B cell (primary cell): ENCODE results near the gene PAIP2.

ENCODE experiments used
- EZH2 ChIP-seq: IDR thresholded peaks from 2 replicates; pipeline ENCODE4 v1.6.1; 2012; ENCODE audit warnings: borderline replicate concordance, low read depth, mild to moderate bottlenecking, moderate library complexity, low read length; ENCODE audit not compliant: insufficient read depth, poor library complexity, severe bottlenecking
- TF ChIP-seq, protein P1 (sequence below): fragments of 200-600 bp; IDR thresholded peaks from one replicate; pipeline ENCODE4 v1.8.0; 2022; ENCODE audit warnings: antibody characterized with exemption, mild to moderate bottlenecking

DNA sequence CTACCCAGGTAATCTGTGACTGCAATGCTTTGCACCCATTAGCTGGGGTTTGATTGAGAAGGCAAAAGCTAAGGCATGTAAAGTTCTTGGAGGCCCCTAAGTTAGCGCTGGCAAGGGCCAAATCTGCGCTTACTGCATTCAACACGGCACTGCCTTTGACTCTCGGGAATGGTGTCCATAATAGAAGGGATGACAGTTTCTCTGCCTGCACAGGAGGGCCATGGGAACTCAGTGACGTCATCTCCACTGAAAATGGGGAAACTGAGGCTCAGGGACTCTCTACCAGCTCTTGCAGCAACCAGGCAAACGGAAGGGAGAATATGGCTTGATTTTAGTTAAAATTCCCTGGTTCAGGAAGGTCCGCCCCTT, 61.7 kb downstream of the PAIP2 start:
- TF ChIP-seq, protein P1, sequence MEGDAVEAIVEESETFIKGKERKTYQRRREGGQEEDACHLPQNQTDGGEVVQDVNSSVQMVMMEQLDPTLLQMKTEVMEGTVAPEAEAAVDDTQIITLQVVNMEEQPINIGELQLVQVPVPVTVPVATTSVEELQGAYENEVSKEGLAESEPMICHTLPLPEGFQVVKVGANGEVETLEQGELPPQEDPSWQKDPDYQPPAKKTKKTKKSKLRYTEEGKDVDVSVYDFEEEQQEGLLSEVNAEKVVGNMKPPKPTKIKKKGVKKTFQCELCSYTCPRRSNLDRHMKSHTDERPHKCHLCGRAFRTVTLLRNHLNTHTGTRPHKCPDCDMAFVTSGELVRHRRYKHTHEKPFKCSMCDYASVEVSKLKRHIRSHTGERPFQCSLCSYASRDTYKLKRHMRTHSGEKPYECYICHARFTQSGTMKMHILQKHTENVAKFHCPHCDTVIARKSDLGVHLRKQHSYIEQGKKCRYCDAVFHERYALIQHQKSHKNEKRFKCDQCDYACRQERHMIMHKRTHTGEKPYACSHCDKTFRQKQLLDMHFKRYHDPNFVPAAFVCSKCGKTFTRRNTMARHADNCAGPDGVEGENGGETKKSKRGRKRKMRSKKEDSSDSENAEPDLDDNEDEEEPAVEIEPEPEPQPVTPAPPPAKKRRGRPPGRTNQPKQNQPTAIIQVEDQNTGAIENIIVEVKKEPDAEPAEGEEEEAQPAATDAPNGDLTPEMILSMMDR, result no peak
- TF ChIP-seq EZH2, result no peak
